NCI-H345 (cell line): ENCODE results near the gene WDR77.

Experiments used
- DNase-seq: peaks from one replicate; lab custom pipeline; 2025; lab: John Stamatoyannopoulos, UW

The WDR77 gene

DNA sequence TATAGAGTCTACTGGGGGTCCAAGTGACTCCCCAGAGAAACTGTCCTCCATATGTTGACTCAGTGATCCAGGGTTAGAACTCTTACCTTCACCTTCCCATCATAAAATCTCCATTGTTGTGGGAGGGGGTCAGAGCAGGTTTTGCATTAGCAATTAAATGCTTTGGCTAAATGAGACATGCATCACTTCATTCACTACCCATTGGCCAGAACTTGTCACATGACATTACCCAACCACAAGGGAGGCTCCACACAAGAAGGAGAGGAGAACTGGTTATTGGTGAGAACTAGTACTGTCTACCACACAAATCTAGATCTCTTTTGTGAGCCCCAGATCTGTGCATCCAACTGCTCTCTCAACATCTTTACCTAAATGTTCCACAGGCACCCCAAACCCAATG is 20.5 kb upstream of the WDR77 start:
- no peak for DNase-seq

DNA sequence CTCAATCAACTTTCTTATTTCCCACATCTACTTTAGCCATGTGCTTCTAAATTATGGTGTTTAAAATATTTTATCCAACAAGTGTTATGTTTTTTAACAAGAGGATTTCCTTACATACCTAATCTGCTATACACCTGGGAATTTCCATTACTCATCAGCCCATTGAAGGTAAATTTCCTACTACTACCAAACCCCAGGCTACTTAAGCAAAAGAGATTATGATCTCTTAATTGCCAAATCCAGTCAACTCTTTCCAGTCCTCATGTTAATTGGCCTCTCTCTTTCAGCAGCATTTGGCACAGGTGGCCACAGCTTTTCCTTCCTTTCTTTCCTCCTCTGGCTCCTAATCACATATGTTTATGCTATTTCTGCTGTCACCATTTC is 19.7 kb upstream of the WDR77 start:
- no peak for DNase-seq

DNA sequence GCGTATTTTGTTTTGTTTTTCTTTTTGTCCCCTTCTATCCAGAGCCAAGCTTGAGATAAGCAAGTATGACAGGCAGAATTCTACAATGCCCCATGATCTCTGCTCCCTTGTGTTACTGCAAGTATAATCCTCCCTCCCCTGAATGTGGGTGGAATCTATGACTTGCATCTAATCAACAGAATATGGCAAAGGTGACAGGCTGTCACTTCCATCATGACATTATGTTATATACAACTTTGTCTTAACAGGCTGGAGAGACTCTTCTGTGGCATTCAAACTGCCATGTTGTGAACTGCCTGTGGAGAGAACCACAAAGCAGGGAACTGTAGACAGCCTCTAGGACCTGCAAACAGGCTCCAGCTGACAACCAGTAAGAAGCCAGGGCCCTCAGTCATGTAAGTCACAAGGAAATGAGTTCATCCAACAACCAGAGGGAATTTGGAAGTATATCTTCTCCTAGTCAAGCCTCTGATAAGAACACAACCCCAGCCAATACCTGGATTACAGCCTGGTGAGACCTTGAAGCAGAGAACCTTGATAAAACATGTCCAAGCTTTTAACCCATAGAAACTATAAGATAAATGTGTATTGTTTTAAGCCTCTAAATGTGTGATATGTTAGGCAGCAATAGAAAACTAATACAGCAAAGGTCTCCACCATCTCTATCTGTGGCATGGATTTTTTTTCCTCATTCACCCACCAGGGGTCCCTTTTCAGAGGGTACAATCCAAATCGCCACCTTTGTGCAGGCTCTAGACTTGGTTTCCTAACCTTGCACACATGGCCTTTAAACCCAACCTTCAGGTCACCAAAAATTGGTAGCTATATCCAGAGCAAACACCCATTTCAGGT is 19.0 kb upstream of the WDR77 start:
- no peak for DNase-seq

DNA sequence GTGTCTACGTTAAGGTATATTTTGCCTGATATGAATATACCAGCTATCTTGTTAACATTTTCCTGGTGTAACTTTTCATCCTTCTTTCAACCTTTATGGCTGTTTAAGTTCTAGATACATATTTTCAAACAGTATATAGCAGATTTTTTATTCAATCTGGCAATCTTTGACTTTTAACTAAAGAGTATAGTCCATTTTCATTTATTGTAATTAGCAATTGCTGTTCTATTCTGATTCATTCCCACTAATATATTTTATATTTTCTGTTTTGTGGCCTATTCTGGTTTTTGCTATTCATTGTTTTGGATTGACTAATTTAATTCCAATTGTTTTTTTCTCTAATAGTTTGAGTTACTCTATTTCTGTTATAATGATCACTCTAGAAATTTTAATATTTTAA is 17.4 kb upstream of the WDR77 start:
- DNase-seq = no peak

DNA sequence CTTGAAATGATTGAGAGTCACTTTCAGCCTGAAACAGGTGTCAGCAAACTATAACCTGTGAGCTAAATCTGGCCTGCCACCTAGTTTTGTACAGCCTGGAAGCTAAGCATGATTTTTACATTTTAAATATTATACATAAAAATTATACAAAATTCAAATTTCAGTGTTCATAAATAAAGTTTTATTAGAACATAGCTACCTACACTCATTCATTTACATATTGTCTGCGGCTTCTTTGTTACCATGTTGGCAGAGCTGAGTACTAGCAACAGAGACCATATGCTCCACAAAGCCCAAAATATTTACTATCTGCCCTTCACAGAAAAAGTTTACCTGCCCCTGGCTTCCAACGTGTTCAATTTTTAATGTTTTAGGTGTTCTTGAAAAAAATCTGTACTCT is 16.7 kb upstream of the WDR77 start:
- DNase-seq = no peak

DNA sequence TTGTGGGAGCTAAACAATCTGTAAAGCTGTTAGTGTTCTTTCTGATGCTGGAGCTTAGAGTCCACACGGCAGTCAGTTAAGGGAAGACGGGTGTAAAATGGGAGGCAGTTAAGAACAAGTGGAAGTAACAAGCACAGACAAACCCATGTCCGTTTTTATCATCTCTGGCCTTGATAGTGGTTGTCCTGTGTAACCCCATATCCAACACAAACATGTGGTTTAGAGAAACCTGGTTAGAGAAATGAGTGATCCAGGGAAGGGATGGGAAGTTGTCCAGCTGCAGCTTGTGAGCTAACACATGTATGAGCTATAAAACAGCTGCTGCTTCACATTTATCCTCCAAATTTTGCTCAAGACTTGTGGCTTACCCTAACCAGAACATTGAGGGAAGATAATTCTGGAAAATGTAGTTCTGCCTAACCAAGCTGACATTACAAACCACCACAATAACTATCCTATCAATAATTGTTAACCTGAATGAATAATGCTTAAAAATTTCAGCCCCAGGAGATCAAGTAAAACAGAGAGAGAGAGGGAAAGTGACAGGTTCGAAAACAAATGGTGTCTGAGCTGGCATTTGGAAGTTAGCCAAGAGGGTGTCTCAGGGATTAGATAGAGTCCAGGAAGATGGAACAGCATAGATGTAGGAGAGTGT is 14.1 kb upstream of the WDR77 start:
- no peak for DNase-seq

DNA sequence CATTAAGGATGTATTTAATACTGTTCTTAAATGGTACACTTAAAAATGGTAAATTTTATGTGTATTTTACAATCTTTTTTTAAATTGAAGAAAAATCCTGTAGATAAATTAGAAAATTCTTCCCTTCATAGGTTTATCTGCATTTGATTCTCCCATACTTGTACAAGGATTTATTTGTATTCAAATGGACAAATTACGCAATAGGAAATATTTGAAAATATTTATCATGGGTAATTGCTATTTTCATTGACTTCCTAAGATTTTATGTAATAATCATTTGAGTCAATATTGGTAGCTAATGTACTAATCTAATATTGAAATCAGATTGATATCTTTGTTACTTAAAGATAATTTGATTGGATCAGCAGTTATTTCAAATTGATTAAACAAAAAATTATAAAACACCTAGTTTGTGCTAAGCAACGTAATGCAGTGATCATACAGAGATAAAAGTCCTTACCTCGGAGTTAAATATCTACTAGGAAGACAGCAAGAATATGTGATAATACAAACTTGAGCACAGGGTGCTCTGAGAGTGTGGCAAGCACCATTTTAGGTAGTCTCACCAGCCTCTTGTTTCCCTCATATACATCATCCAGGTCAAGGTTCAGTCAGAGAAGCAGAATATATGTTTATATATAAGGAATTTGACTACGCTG is 13.4 kb upstream of the WDR77 start:
- no peak for DNase-seq

DNA sequence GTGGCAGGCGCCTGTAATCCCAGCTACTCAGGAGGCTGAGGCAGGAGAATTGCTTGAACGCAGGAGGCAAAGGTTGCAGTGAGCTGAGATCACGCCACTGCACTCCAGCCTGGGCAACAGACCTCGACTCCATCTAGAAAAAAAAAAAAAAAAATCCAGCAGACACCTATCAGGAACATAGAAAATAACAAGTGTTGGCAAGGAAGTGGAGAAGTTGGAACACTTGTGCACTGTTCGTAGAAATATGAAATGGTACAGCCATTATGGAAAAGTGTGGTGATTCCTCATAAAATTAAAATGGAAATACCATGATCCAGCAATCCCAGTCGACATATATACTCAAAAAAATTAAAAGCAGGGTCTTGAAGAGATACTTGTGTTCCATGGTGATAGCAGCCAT is 12.7 kb upstream of the WDR77 start:
- no peak for DNase-seq

DNA sequence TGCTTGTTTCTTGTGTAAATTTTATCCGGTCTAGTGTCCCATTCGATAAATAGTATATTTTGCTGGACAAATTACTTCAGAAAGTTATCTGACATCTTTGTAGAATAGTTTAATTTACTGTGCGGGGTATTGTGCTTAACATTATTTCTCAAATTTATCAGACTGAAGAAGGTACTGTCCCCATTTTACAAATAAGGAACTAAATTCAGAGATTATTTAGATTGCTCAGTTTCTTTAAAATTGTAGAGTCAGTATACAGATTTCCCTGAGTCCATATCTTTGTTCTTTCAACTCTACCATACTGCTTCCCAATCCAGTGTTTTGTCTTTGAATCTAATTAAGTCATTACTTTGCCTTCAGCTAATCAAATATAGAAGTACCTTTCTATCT is 6.6 kb upstream of the WDR77 start:
- no peak for DNase-seq

DNA sequence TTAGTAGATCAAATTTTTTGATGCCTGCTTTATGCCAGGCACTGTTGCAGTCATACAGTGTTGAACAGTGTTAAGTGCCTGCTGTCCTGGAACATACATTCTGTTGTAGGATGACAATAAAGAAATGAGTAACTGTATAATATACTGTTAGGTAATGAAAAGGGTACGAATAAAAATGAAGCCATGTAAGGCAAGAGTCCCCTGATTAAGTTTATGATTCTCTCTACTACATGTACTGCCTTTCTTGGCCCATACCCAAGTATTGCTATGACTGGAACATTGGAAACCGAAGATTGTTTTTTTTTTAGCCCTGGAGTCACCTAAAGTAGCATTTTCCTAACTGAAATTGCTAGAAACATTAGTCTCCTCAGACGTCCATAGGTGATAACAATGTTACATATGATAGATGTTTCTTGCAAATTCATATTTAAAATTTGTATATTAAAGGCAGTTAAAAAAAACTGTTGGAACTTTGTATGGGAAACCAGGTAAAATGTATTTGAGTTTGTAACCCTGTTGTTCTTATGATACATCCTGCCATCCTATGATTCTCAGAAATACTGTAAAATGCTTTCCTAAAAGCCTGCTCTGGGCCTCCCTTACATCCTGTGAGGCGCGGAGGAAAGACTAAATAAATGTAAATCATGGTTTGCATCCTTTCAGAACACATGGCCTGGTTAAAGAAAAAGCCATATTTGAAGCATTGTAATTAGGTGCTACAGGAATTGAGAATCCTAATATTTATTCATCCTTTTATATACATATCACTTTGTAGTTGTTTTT is 6.0 kb upstream of the WDR77 start:
- DNase-seq = no peak

DNA sequence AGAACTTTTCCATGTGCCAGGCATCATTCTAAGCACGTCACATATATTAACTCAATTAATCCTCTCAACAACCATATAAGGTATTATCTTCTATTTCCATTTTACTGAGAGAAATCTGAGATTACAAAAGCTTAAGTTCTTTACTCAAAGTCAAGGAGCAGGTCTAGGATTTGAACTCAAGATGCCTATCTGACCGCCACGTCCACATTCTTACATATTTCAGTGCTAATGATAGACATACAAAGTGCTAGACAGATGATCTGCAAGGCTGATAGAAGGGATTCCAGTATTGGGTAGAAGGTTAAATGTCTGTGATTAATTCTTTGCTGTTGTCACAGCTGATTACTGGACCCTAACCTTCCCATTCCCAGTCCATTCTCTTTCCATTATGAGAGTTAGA is 4.7 kb upstream of the WDR77 start:
- DNase-seq = no peak

DNA sequence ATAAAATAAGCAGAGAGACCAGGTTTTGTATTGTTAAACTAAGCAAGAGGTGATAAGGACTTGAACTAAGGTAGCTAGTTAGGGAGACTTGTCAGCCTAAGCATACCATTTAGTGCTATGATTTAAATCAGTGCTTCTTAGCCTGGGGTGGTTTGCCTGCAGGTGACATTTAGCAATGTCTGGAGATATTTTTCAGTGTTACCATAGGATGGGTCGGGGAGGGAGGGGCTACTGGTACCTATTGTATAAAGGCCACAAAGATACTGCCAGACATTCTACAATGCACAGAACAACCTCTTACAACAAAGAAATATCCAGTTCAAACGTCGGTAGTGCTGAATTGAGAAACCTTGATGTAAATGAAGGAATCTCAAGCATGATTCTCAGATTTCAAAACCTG is 3.5 kb upstream of the WDR77 start:
- DNase-seq = no peak

DNA sequence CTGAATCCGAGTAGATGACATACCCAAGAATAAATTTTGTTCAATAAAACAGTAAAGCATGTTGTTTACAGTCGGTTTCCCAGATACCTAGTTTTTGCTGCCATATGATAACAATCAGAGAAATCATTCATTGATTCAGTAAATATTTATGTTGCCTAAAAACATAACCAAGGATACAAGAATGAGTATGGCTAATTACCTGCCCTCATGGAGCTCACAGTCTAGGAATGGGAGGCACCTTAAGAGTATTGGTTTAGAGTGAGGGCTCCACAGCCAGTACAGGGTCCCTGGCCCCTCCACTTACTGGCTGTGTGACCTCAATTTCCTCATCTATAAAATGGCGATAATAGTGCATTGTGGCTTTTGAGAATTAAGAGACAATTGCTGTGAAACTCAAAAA is 1.1 kb upstream of the WDR77 start:
- no peak for DNase-seq

DNA sequence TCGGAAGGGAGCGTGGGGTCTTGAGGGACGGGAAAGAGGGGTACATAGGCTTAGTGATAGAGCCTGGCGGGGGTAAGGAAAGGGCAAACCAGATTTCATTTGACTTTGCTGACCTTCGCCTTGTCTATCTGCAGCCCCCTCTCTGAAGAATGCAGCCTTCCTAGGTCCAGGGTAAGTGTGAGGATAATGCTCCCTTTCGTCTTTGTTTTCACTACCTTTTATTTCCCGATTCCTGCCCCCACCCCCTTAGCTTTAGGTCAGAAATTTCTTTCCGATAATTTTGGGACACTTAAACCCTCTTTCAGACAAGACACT is 604 bp upstream of the WDR77 start:
- DNase-seq = no peak

DNA sequence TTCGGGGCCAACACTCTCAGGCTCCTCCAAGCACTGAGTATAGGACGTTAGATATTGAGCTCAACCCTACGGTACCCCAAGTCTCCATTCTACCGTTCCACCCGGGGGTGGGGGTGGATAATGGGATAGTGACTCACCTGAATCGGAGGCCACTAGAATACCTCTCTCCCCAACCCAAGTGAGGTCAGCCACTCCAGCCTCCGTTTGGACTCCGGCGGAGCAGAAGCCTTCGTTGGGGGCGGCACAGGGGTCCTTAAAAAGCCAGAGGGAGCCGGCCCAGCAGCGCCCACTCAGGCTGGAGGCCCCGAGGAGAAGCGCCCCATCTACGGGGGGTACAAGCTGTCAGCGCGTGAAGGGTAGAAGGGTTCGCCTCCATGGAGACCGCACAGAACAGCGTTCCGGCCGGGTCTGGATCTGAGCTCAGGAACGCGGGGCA is 556 bp downstream of the WDR77 start:
- DNase-seq = no peak

DNA sequence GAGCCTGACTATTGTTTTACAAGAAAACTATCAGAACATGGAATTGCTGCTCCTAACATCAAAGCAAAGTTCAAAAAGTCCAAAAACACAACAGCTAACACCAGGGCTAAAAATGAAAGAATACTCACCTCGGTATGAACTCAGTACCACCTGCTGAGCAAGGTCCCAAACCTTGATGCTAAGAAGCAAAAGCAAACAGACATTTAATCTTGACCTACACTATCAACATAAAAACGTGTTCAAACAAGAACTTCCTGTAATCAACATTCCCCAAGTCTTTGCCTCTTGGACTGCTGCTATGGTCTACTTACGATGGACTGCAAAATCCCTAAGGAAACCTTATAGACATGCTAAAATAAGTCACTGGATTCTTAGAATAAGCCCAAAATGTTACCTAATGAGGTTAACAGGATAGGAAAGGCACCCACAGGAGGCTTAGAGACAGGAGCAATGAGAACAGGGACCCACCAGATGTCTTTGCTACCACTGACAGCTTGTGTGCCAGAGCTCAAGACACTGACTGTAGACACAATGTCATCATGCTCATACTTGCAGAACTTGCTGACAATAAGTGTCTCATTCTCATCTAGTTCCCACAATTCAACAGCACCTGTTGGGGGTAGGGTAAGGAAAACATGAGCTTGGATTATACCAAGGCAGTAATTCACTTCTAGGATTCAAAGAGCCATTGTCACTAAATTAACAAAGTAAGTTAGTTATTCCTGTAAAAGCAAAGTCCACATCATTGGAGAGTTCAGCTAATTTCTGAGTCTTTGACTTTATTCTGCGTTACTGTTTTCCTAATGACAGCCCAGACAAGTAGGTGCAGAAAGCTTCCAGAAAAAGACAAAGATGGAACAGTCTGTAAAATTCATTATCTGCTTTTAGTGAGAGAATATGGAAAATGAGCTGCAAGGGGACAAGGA is 1.8 kb downstream of the WDR77 start:
- DNase-seq = no peak

DNA sequence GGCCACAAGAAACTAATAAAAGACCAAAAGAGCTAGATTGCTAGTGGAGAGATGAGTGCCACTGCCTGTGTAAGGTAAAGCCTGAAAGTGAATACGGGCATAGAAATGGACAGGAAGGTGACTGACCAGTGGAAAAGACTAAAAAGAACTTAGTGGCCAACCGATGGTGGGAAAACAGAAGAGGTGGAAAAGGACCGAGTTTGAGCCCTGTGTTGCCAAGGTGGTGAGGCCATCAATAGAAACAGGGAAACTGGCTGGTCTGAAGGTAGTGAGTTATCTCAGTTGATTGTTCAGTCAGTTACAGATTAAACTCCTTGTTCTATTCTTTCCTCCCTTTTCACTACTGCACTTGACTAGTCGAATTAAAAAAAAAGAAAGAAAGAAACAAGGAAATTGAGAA is 2.5 kb downstream of the WDR77 start:
- DNase-seq = no peak

DNA sequence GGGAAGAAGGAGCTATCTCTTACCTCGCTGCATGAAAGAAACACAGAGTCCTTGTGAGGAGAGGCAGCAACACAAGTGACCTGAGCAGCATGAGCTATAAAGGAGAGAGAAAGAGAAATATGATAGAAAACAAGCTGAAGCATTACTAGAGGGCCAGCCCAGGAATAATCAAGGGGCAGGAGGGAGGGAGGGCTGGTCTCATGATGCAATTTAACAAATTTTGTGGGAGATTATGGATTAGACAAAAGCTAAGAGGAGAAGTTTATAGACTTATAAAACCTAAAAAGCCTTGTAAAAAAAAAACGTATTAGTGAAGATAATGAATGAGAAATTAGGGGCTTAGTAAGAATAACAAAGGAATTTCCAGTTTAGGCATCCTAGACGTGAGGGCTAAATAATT is 5.0 kb downstream of the WDR77 start:
- DNase-seq = no peak

DNA sequence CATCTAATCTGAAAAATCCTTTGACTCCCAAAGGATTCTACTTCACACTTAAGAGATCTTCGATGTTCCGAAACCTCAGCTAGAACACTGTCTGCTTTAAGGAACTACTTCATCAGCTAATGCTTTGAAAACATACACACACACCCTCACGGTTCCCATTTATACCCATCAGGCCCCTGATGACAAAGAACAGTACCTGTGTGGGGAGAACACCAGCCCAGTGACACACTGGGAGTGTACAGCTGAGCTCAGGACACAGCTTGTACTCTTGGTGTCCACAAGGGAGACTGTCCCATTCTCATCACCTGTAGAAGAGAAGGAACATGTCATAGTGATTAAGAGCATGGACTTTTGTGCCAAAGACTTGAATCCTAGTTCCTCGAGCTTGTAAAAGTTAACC is 6.6 kb downstream of the WDR77 start:
- DNase-seq = no peak

DNA sequence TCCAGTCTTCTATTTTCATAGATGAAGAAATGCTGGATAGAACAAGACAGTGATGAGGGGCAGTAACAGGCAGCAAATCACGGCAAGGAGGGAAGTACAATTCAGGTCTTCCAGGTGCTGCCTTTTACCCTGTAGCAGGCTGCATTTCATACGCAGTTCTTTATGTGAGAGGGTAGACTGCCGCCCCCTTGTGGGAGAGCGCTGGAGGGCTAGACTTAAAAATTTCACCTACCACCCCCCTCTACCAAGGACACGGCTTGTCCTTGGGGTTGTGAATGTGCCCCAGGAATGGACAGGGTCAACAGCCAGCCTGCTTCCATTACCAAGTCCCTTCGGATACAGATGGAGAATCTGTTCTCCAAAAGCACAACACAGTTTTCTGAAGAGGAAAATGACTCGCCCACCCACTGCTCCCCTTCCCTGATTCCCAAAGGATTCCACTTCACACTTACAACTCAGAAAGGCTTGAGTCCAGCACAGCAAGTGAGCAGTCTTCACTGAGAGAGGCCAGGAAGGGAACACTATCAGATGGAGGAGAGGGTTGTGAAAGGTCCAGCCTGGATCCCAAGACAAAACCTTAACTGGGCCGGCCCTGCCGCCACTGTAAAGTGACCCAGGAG is 7.4 kb downstream of the WDR77 start:
- no peak for DNase-seq
